Ectodermal cell (in vitro differentiated cells): ENCODE results near the gene CTNNA2.

Source experiments
- H3K27ac ChIP-seq: 2 replicates; pipeline ENCODE4 v1.7.0; 2013; ENCODE audit warnings: mild to moderate bottlenecking, low read depth, low read length; ENCODE audit not compliant: insufficient read depth, poor library complexity, severe bottlenecking
- H3K27me3 ChIP-seq: 2 replicates; pipeline ENCODE4 v1.7.0; 2013; ENCODE audit warnings: mild to moderate bottlenecking, low read length; ENCODE audit not compliant: insufficient read depth, control insufficient read depth, poor library complexity, severe bottlenecking
- H3K36me3 ChIP-seq: one replicate; pipeline ENCODE4 v1.7.0; 2013; ENCODE audit warnings: low read length; ENCODE audit not compliant: control insufficient read depth, insufficient read depth
- H3K4me1 ChIP-seq: one replicate; pipeline ENCODE4 v1.7.0; 2013; ENCODE audit warnings: low read length; ENCODE audit not compliant: control insufficient read depth, insufficient read depth
- H3K4me3 ChIP-seq: 2 replicates; pipeline ENCODE4 v1.7.0; 2013; ENCODE audit warnings: low read depth, low read length, control low read depth; ENCODE audit not compliant: insufficient read depth
- H3K9me3 ChIP-seq: 2 replicates; pipeline ENCODE4 v1.7.0; 2013; ENCODE audit warnings: mild to moderate bottlenecking, low read length, moderate library complexity; ENCODE audit not compliant: control insufficient read depth
- WGBS, 2 experiments: methylation state at CpG; one replicate each; pipeline ENCODE4 v1.1.7; 2013; ENCODE audit warnings: missing lambda C conversion rate in 2 of 2; 5-methylcytosine and 5-hydroxymethylcytosine counted together

The CTNNA2 gene

DNA sequence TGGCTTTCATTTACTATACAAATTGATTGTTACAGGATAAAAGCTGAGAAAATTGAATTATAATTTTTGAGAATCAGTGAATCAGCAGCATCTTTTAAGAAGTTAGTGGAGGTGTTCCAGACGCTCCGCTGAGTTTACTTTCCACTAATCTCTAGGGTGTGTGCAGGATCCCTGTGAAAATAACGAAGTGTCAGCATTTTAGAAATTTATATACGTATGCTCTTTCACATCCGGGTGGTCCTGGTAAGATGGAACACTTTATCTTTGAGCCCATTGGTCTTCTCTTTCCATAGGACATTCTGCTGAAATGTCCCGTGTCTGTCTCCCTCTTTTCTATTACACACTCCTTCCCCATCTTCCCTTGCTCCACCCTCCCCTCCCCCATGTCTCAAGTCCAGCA lies 1060.3 kb downstream of the CTNNA2 start:
- no peak overlapping the region for H3K4me3 ChIP-seq
- H3K4me1 ChIP-seq, result no peaks in the 10 kb centered on the region
- H3K27me3 ChIP-seq, result no peaks in the 10 kb centered on the region
- H3K9me3 ChIP-seq, result no peaks in the 10 kb centered on the region
- 85 to 96% methylated on average over 6 of the region's 6 CpGs for WGBS, 2 experiments
- H3K27ac ChIP-seq, result no peak overlapping the region
- H3K36me3 ChIP-seq, result no peaks in the 10 kb centered on the region

DNA sequence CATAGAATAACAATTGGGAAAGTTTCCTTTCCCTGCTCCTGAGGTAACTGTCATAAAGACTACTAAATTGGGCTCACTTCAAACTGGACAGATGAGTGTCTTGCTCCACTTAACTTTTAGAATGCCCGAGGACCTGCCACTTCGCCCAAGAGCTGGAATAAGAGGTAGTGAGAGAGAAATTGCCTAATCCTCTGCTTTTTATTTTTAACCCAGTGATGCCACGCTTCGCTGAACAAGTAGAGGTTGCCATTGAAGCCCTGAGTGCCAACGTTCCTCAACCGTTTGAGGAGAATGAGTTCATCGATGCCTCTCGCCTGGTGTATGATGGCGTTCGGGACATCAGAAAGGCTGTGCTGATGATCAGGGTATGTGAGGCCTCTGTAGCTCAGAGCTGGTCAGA lies 1061.1 kb downstream of the CTNNA2 start:
- H3K36me3 ChIP-seq, result no peaks in the 10 kb centered on the region
- H3K9me3 ChIP-seq, result no peaks in the 10 kb centered on the region
- no peaks in the 10 kb centered on the region for H3K27me3 ChIP-seq
- H3K4me1 ChIP-seq, result no peaks in the 10 kb centered on the region
- WGBS, 2 experiments, result 95 to 96% methylated on average over 10 of the region's 10 CpGs
- no peak overlapping the region for H3K27ac ChIP-seq
- no peak overlapping the region for H3K4me3 ChIP-seq

DNA sequence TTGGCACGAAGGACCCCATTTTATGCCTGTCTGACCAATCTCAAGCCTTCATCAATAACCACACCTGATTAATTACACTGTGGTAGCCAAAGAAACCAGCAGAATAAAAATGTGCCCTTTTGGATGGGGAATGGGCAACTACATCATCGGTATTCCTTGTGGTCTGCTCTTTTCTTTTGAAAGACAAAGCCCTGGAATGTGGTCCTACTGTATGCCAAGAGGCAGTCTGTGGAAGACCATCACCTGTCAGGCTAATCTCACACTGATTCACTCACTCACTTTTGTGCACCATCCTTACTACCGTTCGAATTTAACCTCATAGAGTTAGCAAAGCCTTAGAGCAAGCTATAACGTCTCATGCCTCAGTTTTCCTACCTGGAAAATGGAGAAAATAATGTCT lies 1066.9 kb downstream of the CTNNA2 start:
- WGBS, 2 experiments, result 73 to 75% methylated on average over 5 of the region's 5 CpGs
- H3K27ac ChIP-seq, result no peak overlapping the region
- H3K27me3 ChIP-seq, result no peaks in the 10 kb centered on the region
- no peak overlapping the region for H3K4me3 ChIP-seq
- H3K4me1 ChIP-seq, result no peaks in the 10 kb centered on the region
- no peaks in the 10 kb centered on the region for H3K36me3 ChIP-seq
- H3K9me3 ChIP-seq, result no peaks in the 10 kb centered on the region

DNA sequence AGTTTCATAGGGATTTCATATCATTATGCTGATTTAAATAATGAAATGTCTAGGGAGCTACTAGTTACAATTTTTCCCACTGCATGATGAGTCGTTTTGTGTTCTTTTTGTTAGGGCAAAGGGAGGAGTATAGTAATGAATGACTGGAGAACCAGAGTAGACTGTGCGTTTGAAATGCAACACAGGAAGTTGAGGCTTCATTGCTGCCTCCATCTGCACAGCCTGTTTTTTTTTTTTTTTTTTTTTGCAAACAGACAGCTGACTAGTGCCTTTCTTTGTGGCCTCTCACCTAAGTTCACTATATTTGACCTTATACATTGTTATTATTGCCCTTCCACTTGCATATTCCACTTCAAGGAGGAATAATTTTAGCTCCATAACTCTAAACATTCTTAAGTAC lies 1078.4 kb downstream of the CTNNA2 start:
- H3K9me3 ChIP-seq, result no peaks in the 10 kb centered on the region
- no peak overlapping the region for H3K27ac ChIP-seq
- H3K4me1 ChIP-seq, result no peaks in the 10 kb centered on the region
- H3K36me3 ChIP-seq, result no peaks in the 10 kb centered on the region
- no peaks in the 10 kb centered on the region for H3K27me3 ChIP-seq
- H3K4me3 ChIP-seq, result no peak overlapping the region
- 80 to 95% methylated on average over 2 of the region's 2 CpGs for WGBS, 2 experiments

DNA sequence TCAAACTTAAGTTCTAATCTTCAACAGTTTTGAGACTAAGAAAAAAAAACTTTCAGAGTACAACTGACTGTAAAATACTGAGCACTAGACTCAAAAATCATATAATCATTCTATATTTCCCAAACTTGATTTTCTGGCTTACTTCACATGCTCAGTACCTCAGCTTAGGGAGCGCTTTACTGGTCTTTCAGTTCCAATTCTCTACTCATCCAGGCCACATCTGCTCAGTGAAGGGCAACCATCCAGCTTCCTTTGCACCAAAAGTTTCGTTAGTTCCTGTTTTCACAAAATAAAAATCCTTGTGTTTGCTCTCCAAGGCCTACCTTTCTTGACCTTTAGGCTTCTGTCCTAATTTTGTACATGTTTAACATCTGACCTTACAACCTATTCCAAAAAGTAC lies 1079.3 kb downstream of the CTNNA2 start:
- no peaks in the 10 kb centered on the region for H3K4me1 ChIP-seq
- H3K27ac ChIP-seq, result no peak overlapping the region

DNA sequence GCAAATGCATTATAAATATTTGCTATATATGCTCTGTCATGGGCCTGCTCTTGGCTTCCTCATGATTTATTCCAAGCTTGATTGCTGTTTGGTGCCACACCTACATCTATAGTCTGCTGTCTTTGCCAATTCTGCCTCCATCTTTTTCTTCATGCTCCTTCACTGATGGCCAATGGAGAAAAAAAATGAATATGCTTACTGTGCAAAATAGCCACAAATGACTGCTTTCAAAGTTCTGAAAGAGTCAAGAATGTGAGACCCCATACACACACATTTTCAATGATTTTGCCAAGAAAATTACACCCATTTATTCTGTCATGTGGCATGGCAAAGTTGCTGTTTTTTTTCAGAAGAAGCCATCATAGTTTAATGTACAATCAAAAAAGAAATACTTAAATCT lies 1097.3 kb downstream of the CTNNA2 start:
- H3K4me3 ChIP-seq, result no peak overlapping the region
- no peaks in the 10 kb centered on the region for H3K36me3 ChIP-seq
- H3K4me1 ChIP-seq, result no peaks in the 10 kb centered on the region
- H3K27ac ChIP-seq, result no peak overlapping the region
- H3K27me3 ChIP-seq, result no peaks in the 10 kb centered on the region
- no peaks in the 10 kb centered on the region for H3K9me3 ChIP-seq

More for the DNA sequence above, 1079.3 kb downstream of the CTNNA2 start:
- H3K36me3 ChIP-seq, result no peaks in the 10 kb centered on the region
- no peaks in the 10 kb centered on the region for H3K9me3 ChIP-seq
- H3K4me3 ChIP-seq, result no peak overlapping the region
- no peaks in the 10 kb centered on the region for H3K27me3 ChIP-seq
- 92 to 96% methylated on average over 2 of the region's 2 CpGs for whole genome bisulfite sequencing, 2 experiments

DNA sequence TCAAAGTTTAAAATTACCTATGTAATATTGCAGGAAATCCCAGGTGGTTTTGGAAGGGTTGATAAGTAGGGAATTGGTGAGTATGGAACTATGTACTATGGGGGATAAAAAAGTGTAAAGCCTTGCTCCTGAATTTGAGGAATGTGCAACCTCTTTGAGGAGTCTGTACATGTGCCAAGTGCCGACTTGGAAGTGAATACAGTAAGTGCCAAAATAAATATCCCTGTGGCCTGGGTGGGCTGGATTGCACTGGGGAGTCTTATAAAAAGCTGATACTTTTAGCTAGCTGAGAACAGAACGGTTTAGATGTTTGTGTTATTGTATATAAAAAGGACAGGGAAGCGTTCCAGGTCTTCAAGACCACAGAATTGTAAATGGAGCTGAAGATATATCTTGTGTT lies 1108.8 kb downstream of the CTNNA2 start:
- Histone ChIP-seq H3K27ac (no peak overlapping the region), H3K4me3 (no peak overlapping the region), H3K36me3 (no peaks in the 10 kb centered on the region), H3K27me3 (no peaks in the 10 kb centered on the region), H3K4me1 (no peaks in the 10 kb centered on the region), H3K9me3 (no peaks in the 10 kb centered on the region)
- 96 to 99% methylated on average over 3 of the region's 3 CpGs for WGBS, 2 experiments

DNA sequence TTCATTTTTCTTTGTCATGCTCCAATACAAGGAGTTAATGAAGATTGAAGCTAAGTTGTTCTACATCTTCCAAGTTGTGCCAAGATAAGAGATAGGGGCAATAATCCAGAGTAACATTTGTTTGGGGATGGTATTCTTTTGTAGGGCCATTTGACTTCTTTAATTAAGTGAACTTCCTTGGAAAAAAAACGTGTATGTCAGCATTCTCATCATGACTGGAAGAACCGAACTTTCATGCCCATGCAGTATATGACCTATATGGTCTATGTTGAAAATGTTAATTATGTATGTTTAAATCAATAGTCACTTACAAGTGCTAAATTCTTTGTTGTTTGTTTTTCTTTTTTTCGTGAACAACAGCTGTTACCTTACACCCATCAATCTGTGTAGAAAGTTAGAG lies 1111.2 kb downstream of the CTNNA2 start:
- Histone ChIP-seq H3K9me3 (no peaks in the 10 kb centered on the region), H3K4me3 (no peak overlapping the region), H3K36me3 (no peaks in the 10 kb centered on the region), H3K27ac (no peak overlapping the region), H3K27me3 (no peaks in the 10 kb centered on the region), H3K4me1 (no peaks in the 10 kb centered on the region)
- WGBS, 2 experiments, result 71 to 84% methylated on average over 1 to 3 of the region's 3 CpGs

DNA sequence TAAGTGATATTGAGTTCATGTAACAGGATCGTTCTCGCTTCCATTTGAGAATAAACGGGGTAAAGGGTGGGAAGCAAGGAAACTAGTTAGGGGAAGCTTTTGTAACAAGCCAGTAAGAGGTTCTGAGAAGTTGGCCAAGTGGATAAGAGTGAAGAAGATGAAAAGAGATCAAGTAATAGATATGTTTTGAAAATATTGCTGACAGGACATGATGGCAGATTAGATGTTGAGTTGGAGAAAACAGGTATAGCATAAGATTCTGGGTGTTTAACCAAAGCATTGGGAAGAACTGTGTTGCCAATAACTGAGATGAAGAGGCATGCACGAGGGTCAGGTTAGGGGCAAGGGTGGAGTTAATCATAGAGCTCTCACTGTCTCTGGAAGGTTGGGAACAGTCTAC lies 1121.7 kb downstream of the CTNNA2 start:
- Histone ChIP-seq H3K27ac (no peak overlapping the region), H3K4me1 (no peaks in the 10 kb centered on the region), H3K9me3 (no peaks in the 10 kb centered on the region), H3K27me3 (no peaks in the 10 kb centered on the region), H3K4me3 (no peak overlapping the region), H3K36me3 (no peaks in the 10 kb centered on the region)
- WGBS, 2 experiments, result 93% methylated on average over 4 of the region's 4 CpGs

DNA sequence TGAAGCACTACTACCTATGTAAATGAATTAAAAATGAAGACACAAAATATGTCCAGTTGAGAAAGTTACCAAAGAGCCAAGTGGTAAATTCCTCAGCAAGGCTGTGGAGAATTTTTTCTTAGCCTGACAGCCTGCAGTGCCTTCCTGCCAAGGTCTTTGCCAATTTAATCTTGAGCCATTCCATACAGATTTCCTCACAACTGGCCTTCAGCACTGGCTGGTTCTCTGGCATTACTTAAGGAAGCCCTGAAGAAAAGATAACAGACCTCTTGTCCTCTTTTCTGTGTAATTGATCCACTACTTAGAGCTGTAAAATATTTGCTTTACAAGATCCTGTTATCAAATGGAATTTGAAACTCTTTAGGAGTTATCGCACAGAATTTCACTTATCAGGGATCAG lies 1125.9 kb downstream of the CTNNA2 start:
- WGBS, 2 experiments, result 100% methylated on average over 1 of the region's 1 CpG
- H3K36me3 ChIP-seq, result no peaks in the 10 kb centered on the region

DNA sequence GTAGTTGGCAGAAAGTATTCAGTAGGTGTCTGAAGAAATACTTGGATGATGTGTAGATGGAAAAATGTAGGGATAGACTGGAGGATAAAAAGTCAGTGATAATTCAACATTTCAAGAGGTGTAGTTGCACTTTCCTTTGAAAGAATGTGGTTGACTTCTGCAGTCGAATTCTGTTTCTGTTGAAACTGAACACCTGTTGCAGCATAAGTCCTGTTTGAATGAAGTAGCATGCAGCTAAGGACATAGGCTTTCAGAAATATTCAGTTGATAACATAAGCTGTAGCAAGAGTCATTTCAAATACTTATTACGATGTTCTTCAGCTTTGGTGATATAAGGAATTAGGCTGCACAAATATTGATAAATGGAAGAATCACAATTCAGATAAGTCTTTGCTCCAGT lies 1129.6 kb downstream of the CTNNA2 start:
- Histone ChIP-seq H3K27me3 (no peaks in the 10 kb centered on the region), H3K27ac (no peak overlapping the region), H3K9me3 (no peaks in the 10 kb centered on the region), H3K4me1 (no peaks in the 10 kb centered on the region), H3K36me3 (no peaks in the 10 kb centered on the region), H3K4me3 (no peak overlapping the region)
- WGBS, 2 experiments, result 89 to 94% methylated on average over 2 of the region's 2 CpGs

More for the DNA sequence above, 1125.9 kb downstream of the CTNNA2 start:
- Histone ChIP-seq H3K9me3 (no peaks in the 10 kb centered on the region), H3K4me1 (no peaks in the 10 kb centered on the region), H3K4me3 (no peak overlapping the region), H3K27ac (no peak overlapping the region), H3K27me3 (no peaks in the 10 kb centered on the region)
